Measurements from ENCODE around the gene GLDN.

GRCh38 chr15:51349156-51349844, 7.8 kb downstream of the GLDN start:
- TF ChIP-seq ZSCAN16 (tag by site-specific recombination; IDR thresholded peaks at IDR 0.05) (no peak), ZFP69B (tag by site-specific recombination; IDR thresholded peaks at IDR 0.05) (no peak)
